Gastrocnemius medialis (tissue), 4 donors: Measurements from ENCODE around the gene ARHGAP15.

Experiments used
- CTCF ChIP-seq, 5 experiments: fragments of 450-650 bp in 3 of 5; fragments of 200-600 bp in 2 of 5; sonication (generic) in 2 of 5; IDR thresholded peaks in 4 of 5; conservative IDR thresholded peaks in 1 of 5; 1 replicate in 4 of 5; 2 replicates in 1 of 5; pipeline ENCODE4 v1.5.1; 2016 to 2019; ENCODE audit warnings: antibody characterized with exemption in 5 of 5, mild to moderate bottlenecking in 3 of 5, moderate library complexity in 3 of 5
- POLR2A ChIP-seq, 2 donors: fragments of 450-650 bp; IDR thresholded peaks; one replicate each; pipeline ENCODE4 v1.6.1; 2017; ENCODE audit warnings: antibody characterized with exemption in 2 of 2, mild to moderate bottlenecking in 2 of 2, moderate library complexity in 2 of 2

DNA sequence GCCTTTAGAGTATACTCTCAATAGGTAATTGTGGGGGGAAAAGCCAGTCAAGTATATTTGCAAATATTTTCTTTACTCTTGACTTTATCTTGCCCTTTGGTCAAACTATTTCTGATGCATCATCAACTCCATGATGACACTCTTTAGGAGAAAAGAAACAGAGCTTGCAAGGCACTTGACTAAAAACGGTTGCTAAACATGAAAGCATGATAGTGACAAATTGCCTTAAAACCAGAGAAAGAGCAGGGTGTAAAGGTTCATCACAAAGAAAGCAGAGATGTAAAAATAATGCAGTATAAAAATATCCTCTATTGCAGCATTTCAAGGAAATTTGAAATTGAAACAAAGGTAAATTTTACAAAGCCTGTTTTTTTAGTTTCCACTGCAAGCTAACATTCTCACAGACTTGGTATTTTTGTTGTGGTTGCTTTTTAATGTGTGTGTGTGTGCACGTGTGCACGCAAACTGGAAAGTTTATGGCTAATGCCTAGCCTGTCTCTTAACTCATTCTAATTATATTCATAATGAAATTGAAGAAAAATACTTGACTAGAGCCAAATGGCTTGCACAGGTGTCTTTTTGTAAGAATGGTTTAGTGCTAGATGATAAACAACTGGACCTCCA, 503.6 kb downstream of the ARHGAP15 start:
- TF ChIP-seq CTCF (IDR thresholded peaks at IDR 0.05 in 4 of 5, conservative IDR thresholded peaks at IDR 0.05 in 1 of 5) (no peak), POLR2A (IDR thresholded peaks at IDR 0.05) (no peak)
